ENCODE data around the gene TIAM1.

- TF ChIP-seq, protein P1, sequence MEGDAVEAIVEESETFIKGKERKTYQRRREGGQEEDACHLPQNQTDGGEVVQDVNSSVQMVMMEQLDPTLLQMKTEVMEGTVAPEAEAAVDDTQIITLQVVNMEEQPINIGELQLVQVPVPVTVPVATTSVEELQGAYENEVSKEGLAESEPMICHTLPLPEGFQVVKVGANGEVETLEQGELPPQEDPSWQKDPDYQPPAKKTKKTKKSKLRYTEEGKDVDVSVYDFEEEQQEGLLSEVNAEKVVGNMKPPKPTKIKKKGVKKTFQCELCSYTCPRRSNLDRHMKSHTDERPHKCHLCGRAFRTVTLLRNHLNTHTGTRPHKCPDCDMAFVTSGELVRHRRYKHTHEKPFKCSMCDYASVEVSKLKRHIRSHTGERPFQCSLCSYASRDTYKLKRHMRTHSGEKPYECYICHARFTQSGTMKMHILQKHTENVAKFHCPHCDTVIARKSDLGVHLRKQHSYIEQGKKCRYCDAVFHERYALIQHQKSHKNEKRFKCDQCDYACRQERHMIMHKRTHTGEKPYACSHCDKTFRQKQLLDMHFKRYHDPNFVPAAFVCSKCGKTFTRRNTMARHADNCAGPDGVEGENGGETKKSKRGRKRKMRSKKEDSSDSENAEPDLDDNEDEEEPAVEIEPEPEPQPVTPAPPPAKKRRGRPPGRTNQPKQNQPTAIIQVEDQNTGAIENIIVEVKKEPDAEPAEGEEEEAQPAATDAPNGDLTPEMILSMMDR (IDR thresholded peaks at IDR 0.05) = no peak
- TF ChIP-seq POLR2A (IDR thresholded peaks at IDR 0.05) = no peak
Measured at GRCh38 chr21:31343680-31344480, at the start of gene TIAM1.

Measured in adrenal gland (tissue), 5 donors.